ENCODE measurements around the gene SYNGR1.

The SYNGR1 gene

DNA sequence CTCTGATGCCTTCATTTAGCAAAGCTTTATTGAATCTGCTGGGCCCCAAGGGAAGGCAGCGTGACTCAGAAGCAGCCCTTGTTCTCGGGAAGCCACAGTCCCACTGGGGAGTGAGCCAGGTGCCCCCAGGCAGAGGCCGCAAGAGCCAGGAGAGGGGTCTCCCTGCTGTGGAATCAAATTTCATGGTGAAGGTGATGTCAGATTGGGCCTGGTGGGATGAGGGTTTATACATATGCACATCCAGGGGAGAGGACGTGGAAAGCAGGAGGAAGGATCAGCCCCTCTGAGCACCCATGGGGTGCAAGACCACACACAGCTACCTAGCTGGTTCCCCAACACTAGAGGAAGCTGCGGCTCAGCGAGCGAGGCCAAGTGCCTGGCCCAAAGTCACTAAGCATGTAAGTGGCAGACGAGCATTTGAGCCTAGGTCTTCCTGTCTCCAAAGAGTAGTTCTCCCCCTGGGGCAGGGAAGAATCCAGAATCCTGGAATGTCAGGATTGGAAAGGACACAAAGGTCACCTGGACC, 2.0 kb downstream of the SYNGR1 start:
- peak; percentile 54 for DNase-seq (ENCODE audit: low spot score)

DNA sequence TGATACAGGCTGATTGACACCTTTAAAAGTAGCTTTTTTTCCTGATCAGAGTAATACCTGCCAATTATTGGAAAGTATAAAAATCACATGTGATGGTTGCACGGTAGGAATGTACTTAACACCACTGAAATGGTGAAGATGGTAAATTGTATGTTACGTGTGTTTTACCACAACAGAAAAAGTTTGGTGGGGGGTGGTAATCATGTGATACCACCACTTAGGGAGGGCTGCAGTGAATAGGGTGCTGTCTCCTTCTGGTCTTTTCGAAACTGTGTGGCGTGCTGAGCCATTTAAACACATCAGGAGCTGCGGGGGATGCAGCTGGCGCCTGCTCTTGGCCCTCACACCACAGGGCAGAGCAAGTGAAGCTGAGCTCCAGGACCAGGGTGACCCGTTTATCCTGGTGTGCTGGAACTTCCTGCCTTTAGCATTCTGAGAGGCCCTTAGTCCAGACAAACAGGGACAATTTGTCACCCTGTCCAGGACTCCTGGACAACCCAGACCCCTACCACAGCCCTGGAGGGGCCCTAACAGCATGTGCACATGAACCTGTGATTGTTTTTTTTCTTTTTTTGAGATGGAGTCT, 2.6 kb downstream of the SYNGR1 start:
- no peak for DNase-seq (ENCODE audit: low spot score)

DNA sequence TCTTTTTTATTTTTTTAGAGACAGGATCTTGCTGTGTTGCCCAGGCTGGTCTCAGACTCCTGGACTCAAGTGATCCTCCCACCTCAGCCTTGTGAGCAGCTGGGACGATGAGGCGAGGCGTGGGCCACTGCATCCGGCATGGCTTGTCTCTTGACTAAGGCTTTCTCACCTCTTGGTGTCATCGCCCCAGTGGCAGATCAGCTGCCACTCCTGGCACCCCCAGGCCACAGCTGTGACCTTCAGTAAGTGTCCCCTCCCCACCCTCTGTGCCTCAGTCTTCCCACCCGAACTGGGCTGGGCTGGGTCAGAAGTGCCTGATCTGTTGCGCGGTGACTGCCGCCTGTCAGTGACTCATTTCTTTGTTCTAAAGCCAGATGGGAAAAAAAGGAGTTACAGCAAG, 3.6 kb downstream of the SYNGR1 start:
- no peak for DNase-seq (ENCODE audit: low spot score)

DNA sequence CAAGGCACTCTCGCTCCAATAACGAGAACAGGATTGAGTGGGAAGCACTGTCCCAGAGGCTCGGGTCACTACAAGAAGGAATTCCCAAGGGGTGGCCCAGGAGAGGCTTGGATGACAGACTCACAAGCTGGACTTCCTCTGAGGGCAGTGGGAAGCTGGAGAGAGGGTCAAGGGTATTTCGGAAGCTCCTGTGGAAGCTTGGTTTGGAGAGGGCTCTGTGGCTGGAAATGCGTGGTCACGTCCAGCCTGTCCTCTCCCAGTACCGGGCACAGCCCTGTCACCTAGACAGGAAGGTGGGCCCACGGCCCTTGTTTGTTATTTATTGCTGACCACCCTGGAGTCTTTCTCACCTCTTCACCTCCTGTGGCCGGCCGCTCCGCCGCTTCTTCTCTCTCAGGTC, 5.3 kb downstream of the SYNGR1 start:
- peak; percentile 37 for DNase-seq (ENCODE audit: low spot score)

DNA sequence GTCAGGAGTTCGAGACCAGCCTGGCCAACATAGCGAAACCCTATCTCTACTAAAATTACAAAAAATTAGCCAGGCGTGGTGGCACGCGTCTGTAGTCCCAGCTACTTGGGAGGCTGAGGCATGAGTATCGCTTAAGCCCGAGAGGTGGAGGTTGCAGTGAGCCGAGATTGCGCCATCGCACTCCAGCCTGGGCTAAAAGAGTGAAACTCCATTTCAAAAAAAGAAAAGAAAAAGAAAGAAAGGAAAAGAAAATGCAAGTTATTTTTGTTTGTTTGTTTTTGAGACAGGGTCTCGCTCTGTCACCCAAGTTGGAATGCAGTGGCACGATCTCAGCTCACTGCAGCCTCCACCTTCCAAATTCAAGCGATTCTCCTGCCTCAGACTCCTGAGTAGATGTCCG, 6.0 kb downstream of the SYNGR1 start:
- DNase-seq (ENCODE audit: low spot score), result peak; percentile 3

DNA sequence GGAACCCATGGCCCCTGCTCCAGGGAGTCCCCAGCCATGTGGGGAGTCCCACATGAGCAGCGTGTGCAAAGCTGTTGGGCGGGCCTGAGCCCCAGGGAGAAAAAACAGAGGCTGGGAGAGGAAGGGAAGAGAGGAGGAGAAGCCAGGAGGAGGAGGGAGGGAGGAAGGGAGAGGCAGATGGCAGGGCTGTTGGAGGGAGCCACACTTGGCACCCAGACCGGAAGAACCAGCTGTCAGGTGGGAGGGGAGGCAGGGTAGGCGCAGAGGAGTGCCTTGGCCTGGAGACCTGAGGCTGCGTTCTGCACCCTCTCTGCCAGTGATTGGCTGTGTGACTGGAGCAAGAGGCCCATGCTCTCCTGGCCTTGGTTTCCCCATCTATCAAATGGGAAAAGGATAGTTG, 6.7 kb downstream of the SYNGR1 start:
- peak; percentile 97 for DNase-seq (ENCODE audit: low spot score)

DNA sequence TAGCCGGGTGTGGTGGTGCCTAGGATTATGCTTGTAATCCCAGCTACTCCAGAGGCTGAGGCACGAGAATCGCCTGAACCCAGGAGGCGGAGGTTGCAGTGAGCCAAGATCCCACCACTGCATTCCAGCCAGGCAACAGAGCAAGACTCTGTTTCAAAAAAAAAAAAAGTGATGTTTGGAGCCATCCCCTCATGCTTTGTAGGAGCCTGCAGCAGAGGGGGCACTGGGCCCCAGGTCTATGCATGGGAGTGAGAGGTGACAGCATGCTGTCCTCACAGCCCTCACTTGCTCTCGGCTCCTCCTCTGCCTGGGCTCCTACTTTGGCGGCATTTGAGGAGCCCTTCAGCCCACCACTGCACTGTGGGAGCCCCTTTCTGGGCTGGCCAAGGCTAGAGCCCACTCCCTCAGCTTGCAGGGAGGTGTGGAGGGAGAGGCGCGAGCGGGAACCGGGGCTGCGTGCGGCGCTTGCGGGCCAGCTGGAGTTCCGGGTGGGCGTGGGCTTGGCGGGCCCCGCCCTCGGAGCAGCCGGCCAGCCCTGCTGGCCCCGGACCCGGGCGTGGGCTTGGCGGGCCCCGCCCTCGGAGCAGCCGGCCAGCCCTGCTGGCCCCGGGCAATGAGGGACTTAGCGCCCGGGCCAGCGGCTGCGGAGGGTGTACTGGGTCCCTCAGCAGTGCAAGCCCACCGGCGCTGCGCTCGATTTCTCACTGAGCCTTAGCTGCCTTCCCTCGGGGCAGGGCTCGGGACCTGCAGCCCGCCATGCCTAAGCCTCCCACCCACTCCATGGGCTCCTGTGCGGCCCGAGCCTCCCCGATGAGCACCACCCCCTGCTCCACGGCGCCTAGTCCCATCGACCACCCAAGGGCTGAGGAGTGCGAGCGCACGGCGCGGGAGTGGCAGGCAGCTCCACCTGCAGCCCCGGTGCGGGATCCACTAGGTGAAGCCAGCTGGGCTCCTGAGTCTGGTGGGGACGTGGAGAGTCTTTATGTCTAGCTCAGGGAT, 7.6 kb downstream of the SYNGR1 start:
- peak; percentile 17 for DNase-seq (ENCODE audit: low spot score)

DNA sequence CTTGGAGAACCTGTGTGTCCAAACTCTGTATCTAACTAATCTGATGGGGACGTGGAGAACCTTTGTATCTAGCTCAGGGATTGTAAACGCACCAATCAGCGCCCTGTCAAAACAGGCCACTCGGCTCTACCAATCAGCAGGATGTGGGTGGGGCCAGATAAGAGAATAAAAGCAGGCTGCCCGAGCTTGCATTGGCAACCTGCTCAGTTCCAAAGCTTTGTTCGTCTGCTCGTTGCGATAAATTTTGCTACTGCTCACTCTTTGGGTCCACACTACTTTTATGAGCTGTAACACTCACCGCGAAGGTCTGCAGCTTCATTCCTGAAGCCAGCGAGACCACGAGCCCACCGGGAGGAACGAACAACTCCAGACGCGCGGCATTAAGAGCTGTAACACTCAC, 8.4 kb downstream of the SYNGR1 start:
- peak; percentile 71 for DNase-seq (ENCODE audit: low spot score)

DNA sequence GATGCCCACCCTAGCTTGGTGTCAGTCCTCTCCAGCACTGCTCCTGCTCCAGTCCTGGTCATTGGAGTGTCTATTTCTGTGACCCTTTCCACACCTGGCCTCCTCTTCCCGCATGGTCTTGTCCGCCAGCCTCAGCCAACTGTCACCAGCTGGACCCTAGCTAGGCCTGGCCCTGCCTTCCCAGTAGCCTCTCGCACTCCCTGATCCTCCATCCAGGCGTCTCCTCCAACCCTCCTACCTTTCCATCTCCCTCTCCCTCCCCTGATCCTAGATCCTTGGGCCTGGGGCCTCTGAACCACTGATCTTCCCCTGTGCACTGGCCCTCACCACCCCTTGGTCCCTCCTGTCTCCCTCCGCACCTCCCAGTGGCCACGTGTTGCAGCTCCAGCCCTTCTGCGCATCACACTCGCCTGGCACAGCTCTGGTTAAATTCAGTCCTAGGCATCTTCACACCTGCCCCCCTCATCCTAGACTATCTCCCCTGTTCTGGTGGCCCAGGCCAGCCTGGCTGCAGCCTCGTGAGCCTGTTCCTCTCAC, 9.9 kb downstream of the SYNGR1 start:
- peak; percentile 43 for DNase-seq (ENCODE audit: low spot score)

DNA sequence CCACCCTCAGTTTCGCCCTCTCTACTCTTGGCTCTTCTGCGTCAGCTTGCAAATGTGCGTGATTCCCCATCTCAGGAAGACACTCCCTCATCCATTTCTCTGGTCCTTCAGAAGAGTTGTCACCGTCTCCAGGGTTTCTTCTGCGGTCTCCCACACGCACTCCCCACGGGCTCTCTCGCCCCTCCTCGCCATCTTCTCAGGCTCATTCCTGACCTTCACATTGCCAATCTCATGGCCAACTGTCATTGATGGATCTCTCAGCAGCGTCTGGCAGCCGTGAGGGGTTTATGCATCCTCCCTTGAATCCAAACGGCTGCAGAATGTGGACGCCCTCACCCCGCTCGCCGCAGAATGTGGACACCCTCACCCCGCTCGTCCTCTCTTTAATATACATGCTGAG, 10.5 kb downstream of the SYNGR1 start:
- no peak for DNase-seq (ENCODE audit: low spot score)

DNA sequence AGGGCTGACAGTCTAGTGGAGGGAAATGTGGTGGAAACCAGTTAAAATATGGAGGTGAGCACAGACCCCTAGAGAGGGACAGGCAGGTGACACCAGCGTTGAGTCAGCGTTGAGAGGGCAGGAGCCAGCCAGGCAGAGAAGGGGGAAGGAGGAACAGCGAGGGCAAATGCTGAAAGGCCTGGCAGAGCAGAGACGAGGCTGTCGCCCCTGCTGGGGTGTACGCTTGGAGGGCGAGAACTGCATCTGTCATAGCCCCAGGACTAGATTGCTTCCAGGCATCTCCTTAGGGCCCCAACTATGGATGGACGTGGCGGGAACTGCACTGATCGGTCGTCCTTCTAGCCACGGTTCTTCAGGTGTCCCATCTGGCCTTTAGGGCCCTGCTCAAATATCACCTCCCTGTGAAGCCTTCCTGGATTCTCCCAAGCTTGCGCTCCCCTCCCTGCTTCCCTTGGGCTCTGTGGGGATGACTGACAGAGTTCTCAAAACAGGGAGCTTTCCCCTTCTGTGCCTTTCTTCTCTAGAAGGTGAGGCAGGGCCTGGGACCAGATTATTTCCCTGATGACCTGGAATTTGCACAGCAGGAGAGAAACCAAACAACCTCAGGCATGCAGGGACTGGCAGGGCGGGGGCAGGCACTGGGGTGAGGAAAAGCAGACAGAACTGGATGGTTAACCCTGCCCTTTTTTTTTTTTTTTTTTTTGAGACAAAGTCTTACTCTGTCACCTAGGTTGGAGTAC, 11.1 kb downstream of the SYNGR1 start:
- peak; percentile 69 for DNase-seq (ENCODE audit: low spot score)

DNA sequence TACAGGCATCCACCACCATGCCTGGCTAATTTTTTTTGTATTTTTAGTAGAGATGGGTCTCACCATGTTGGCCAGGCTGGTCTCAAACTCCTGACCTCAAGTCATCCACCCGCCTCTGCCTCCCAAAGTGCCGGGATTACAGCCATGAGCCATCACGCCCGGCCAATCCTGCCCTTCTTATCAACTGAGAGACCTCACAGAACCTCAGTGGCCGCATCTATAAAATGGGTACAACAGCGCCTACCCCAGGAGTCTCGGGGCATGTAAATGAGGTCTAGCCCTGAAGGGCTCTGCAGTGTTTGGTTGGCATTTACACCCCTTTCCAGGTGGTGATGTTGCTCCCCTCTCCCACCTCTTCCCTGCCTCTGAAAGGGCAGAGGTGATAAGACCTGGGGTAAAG, 11.7 kb downstream of the SYNGR1 start:
- peak; percentile 3 for DNase-seq (ENCODE audit: low spot score)

DNA sequence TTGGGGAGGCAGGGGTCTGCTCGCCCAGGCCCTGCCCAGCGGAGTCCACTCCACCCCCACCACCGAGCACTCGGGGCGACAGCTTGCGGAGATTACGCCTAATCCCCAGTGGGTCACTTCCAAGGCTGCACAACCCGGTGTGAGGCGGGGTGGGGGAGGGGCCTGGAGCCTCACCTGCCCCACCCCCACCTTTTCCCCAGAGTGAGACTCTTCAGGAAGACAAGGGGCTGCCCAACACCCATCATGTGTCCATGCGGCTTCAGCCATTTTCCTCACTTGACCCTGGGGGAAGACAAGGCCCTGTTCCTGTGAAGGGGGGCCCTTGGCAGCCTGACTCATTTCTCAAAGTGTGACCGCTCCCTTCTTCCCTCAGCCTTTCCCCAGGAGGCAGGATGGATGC, 12.5 kb downstream of the SYNGR1 start:
- no peak for DNase-seq (ENCODE audit: low spot score)

DNA sequence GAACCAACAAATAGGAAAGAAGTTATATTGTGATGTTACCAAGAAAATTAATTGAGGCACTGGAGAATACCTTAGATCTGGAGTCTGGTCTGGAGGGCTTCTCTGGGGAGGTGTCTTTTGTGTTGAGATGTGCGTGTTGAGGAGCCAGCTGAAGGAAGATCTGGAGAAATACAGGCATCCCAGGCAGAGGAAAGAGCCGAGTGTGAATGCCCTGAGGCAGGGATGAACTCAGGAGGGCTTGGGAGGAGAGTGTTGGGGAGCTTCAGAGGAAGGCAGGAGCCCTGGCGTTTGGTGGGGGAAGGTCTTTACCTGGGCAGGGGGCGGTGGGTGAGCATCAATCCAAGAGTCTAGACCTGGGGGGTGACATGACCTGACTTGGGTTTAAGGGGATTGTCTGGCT, 13.1 kb downstream of the SYNGR1 start:
- no peak for DNase-seq (ENCODE audit: low spot score)

DNA sequence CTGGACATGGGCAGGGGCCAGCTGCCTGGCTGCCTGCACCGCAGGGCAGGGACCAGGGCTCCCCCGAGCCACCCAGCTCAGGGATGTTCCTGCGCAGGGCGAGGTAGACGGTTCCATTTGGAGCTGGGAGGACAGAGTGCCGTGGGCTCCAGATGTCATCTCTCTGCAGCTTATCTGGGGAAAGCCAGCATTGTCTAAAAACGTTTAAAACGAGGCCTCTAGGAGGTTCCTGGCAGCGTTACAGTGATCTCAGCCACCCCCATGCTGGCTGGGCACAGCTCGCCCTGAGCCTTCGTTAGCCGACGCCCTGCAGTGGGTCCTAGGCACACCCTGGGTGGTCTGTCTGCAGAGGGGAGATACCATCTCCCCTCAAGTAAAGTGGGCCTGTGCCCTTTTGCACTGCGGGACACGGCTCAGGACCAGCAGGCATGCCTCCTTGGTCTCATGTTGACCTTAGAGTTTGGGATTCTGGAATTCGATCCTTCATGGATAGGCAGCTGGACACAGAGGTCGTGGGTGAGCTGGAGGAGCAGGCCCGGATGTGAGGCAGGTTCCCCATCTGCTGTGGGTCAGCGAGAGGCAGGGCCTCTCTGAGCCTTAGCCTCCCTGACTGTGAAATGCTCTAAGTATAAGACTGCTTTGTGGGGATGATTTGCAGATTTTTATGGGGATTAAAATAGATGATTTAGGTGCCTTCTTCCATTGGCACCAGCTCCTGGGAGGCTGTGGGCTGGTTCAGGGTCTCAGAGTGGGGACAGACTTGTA, 14.1 kb downstream of the SYNGR1 start:
- DNase-seq (ENCODE audit: low spot score), result no peak

DNA sequence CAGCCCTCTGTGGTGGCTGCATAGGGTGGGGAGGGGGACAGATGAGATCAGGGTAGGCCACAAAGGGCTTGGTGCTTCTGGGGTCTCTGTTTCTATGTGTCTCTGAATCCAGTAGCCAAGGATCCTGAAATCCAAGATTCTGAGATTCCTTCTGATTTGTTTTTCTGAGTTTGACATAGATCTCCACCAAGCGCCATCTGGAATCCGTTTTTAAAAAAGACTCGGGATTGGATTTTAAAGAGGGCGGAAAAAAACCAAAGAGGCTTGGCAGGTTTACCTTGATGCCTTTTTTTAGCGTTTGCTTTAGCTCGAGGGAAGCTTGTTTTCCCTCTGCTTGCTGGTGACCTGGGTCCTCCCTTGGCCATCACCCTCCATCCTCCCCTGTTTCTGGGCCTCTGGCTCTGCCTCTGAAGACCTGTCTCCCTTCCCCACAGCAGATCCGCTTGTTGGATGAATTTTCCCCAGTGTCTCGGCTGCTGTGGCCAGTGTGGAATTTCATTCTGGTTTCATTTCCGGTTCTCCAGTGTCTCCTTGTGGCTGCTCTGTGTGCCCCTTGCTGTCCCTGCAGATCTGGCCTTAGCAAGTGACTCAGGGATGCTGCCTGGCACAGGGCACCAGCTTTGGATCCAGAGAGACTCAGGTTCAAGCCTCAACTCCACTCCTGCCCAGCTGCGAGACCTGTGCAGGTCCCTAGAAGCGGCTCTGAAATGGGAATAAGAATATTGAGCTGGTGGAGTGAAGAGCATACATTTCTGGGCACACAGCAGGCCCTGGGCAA, 15.1 kb downstream of the SYNGR1 start:
- peak; percentile 91 for DNase-seq (ENCODE audit: low spot score)

DNA sequence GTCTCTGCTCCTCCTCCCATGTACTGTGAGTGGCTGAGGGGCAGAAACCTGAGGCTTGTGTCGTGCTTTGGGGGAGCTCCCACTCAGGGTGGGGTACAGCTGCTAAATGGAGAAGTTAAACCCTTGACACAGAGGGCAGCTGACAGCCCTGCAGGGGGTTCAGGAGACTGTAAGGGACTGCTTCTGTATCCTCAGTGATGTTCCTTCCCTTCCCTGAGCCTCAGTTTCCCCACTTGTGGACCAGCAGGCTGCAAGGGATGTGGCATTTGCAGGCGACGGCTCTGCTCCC, 15.6 kb downstream of the SYNGR1 start:
- no peak for DNase-seq (ENCODE audit: low spot score)

DNA sequence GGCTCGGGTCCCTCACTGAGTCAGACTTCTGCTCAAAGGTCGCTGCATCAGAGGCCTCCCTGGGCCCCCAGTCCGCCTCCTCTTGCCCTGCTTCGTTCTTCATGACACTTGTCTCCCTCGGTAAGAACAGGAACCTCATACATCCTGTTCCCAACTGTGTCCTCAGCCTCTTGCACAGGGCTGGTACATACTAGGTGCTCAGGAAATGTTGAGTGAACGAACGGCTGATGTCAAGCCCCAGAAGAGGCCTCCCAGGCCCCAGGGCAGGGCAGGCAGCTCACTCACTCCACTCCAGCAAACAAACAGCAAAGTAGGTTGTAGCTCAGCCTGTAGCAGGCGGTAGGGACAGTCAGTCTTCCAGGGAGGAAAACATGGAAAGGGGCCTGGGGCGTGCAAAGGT, 17.2 kb downstream of the SYNGR1 start:
- DNase-seq (ENCODE audit: low spot score), result no peak

DNA sequence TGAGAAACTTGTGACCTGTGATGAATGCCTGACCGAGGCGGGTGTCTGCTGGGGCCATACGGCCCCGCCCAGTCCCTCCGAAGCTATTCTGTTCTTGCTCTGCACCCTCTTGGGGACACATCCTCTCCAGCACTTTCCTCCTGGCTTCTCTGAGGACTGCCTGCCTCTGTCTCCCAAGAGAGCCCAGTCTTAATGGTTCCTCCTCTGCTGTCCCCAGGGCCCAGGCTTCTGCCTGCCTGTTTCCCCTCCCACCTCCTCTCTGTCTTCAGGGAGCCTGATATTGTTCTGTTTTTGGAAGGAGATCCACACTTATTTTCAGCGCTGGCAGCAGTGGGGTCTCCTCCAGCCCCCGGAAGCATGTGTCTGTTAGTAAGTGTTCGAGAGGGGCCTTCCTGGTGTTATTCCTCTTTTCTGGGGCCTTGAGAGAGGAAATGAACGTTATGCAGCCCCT, 18.7 kb downstream of the SYNGR1 start:
- DNase-seq (ENCODE audit: low spot score), result no peak

DNA sequence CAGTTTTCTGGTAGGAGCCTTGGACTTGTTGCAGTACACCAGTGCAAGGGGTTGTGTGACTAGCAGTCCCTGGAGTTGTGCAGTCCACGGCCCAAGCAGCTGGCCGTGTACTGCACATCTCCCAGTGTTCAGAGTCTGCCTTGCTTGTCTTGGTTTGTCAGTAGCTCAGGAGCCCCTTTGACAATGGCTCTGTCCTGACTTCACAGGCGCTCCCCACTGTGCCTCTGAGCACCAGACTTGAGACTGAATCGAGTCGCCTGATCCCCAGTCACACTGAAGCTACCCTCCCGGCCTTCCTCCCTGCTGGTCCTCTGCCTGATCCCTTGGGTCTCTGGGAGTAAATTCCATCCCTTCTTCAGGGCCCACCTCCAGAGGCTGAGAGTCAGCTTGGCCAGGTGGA, 19.4 kb downstream of the SYNGR1 start:
- DNase-seq (ENCODE audit: low spot score), result no peak

DNA sequence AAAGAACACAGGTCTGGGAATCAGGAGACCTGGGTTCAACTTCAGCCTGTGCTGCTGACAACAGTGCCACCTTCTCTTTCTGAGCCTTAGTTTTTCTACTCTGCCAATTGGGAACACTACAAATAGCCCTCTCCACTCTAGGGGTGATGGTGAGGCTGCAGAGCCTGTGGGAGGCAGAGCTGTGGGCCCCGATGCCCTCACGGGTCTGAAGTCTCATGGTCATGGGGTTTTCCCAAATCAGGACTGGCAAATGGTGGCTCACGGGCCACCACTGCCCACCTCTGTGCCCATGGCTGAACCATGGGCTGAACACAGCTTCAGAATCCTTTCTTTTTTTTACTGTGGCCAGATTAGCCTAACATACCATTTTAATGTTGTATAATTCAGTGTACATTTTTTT, 19.8 kb downstream of the SYNGR1 start:
- no peak for DNase-seq (ENCODE audit: low spot score)
